Measurements from ENCODE around the gene CAMK4.

CAMK4 gene

GRCh38 chr5:111364992-111365391, 140.8 kb downstream of the CAMK4 start:
- Histone ChIP-seq H3K4me2 (ENCODE audit: low read length) (no peak overlapping the region), H3K27me3 (ENCODE audit: control insufficient read depth, insufficient read depth, low read length) (no peaks in the 10 kb centered on the region), H3K9ac (ENCODE audit: low read depth, low read length) (no peak overlapping the region), H3K36me3 (ENCODE audit: insufficient read depth, low read length) (no peaks in the 10 kb centered on the region), H3K9me3 (replicated peaks; ENCODE audit: low read length) (no peaks in the 10 kb centered on the region), H3K4me3 (ENCODE audit: low read length) (no peak overlapping the region), H3K4me1 (ENCODE audit: control insufficient read depth, insufficient read depth, low read length) (no peaks in the 10 kb centered on the region)

- Histone ChIP-seq H3K9ac (ENCODE audit: low read depth, low read length) (no peak overlapping the region), H3K4me1 (ENCODE audit: control insufficient read depth, insufficient read depth, low read length) (no peaks in the 10 kb centered on the region), H3K4me3 (ENCODE audit: low read length) (no peak overlapping the region), H3K9me3 (replicated peaks; ENCODE audit: low read length) (no peaks in the 10 kb centered on the region), H3K4me2 (ENCODE audit: low read length) (no peak overlapping the region), H3K36me3 (ENCODE audit: insufficient read depth, low read length) (no peaks in the 10 kb centered on the region), H3K27me3 (ENCODE audit: control insufficient read depth, insufficient read depth, low read length) (no peaks in the 10 kb centered on the region)
Observed at GRCh38 chr5:111366388-111366787, 142.2 kb downstream of the CAMK4 start.

- no peak overlapping the region for H3K4me3 ChIP-seq (ENCODE audit: low read length)
- no peak overlapping the region for H3K4me2 ChIP-seq (ENCODE audit: low read length)
- H3K9me3 ChIP-seq (replicated peaks; ENCODE audit: low read length): no peaks in the 10 kb centered on the region
- no peaks in the 10 kb centered on the region for H3K27me3 ChIP-seq (ENCODE audit: control insufficient read depth, insufficient read depth, low read length)
- H3K9ac ChIP-seq (ENCODE audit: low read depth, low read length): no peak overlapping the region
- no peaks in the 10 kb centered on the region for H3K36me3 ChIP-seq (ENCODE audit: insufficient read depth, low read length)
- no peaks in the 10 kb centered on the region for H3K4me1 ChIP-seq (ENCODE audit: control insufficient read depth, insufficient read depth, low read length)
Observed at GRCh38 chr5:111367115-111367514, 142.9 kb downstream of the CAMK4 start.

- no peaks in the 10 kb centered on the region for H3K9me3 ChIP-seq (replicated peaks; ENCODE audit: low read length)
- no peaks in the 10 kb centered on the region for H3K27me3 ChIP-seq (ENCODE audit: control insufficient read depth, insufficient read depth, low read length)
- H3K4me2 ChIP-seq (ENCODE audit: low read length): no peak overlapping the region
- no peaks in the 10 kb centered on the region for H3K36me3 ChIP-seq (ENCODE audit: insufficient read depth, low read length)
- no peaks in the 10 kb centered on the region for H3K4me1 ChIP-seq (ENCODE audit: control insufficient read depth, insufficient read depth, low read length)
- H3K9ac ChIP-seq (ENCODE audit: low read depth, low read length): no peak overlapping the region
- H3K4me3 ChIP-seq (ENCODE audit: low read length): no peak overlapping the region
Observed at GRCh38 chr5:111372799-111373198, 148.6 kb downstream of the CAMK4 start.

DNA sequence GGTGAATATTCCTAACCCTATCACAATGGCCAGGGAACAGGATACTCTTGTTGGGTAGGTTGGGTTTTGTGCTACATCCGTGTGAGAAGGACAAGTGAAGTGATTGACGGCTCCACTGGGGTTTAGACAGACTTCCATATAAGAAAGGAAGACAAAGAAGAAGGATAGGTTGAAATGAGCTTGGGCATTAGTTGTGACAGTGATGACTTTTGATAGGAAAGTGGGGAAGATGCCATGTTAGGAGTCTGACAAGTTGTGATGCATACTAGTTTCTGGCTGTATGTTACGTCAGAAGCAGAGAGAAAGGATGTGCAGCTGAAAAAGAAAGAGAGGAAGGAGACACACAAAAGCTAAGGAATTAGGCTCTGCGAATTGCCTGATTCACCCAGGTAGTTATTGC, 150.2 kb downstream of the CAMK4 start:
- Histone ChIP-seq H3K4me1 (ENCODE audit: control insufficient read depth, insufficient read depth, low read length) (no peaks in the 10 kb centered on the region), H3K4me3 (ENCODE audit: low read length) (no peak overlapping the region), H3K9ac (ENCODE audit: low read depth, low read length) (no peak overlapping the region), H3K36me3 (ENCODE audit: insufficient read depth, low read length) (no peaks in the 10 kb centered on the region), H3K27me3 (ENCODE audit: control insufficient read depth, insufficient read depth, low read length) (no peaks in the 10 kb centered on the region), H3K9me3 (replicated peaks; ENCODE audit: low read length) (no peaks in the 10 kb centered on the region), H3K4me2 (ENCODE audit: low read length) (no peak overlapping the region)

DNA sequence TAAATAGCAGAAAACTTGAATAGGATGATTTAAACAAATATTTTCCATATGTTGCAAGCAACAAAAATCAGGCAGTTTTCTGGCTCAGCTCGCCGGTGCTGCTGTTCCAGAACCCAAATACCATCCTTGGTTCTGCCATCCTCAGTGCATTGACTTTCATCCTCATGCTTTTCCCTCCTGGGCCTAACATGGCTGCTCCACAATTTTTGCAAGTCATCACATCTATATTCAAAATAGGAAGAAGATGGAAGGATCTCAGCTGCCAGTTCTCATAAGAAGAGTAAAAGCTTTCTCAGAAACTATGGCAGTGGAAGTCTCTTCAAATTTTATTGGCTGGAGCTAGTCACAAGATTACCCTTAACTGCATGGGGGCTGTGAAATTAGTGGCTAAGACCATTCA, 151.5 kb downstream of the CAMK4 start:
- H3K27me3 ChIP-seq (ENCODE audit: control insufficient read depth, insufficient read depth, low read length): no peaks in the 10 kb centered on the region
- no peaks in the 10 kb centered on the region for H3K4me1 ChIP-seq (ENCODE audit: control insufficient read depth, insufficient read depth, low read length)

DNA sequence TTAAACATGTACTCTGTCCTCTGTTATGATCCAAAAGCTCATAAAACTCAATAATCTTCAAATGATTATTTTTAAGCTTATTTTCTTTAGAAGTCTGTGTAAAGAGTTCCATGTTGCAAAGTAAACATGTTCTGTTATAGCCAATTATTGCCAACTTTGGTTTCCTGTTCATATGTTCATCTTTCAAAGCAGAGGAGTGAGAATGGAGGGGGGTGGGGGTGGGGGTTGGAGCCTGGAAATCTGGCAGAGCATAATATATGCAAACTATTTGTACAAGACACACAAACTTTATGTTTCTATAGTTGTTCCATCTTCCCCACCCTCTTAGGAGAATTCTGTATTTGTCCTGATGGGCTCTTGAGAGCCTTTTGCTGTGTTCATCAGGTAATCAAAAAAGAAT, 153.1 kb downstream of the CAMK4 start:
- no peak overlapping the region for H3K9ac ChIP-seq (ENCODE audit: low read depth, low read length)
- H3K36me3 ChIP-seq (ENCODE audit: insufficient read depth, low read length): no peaks in the 10 kb centered on the region
- H3K4me2 ChIP-seq (ENCODE audit: low read length): no peak overlapping the region
- no peaks in the 10 kb centered on the region for H3K9me3 ChIP-seq (replicated peaks; ENCODE audit: low read length)
- H3K27me3 ChIP-seq (ENCODE audit: control insufficient read depth, insufficient read depth, low read length): no peaks in the 10 kb centered on the region
- H3K4me3 ChIP-seq (ENCODE audit: low read length): no peak overlapping the region
- H3K4me1 ChIP-seq (ENCODE audit: control insufficient read depth, insufficient read depth, low read length): no peaks in the 10 kb centered on the region

More for the DNA sequence above, 151.5 kb downstream of the CAMK4 start:
- H3K9ac ChIP-seq (ENCODE audit: low read depth, low read length): no peak overlapping the region
- H3K4me2 ChIP-seq (ENCODE audit: low read length): no peak overlapping the region
- no peaks in the 10 kb centered on the region for H3K36me3 ChIP-seq (ENCODE audit: insufficient read depth, low read length)
- no peak overlapping the region for H3K4me3 ChIP-seq (ENCODE audit: low read length)
- no peaks in the 10 kb centered on the region for H3K9me3 ChIP-seq (replicated peaks; ENCODE audit: low read length)

- Histone ChIP-seq H3K36me3 (ENCODE audit: insufficient read depth, low read length) (no peaks in the 10 kb centered on the region), H3K4me3 (ENCODE audit: low read length) (no peak overlapping the region)
Observed at GRCh38 chr5:111379391-111379816, 155.2 kb downstream of the CAMK4 start.

DNA sequence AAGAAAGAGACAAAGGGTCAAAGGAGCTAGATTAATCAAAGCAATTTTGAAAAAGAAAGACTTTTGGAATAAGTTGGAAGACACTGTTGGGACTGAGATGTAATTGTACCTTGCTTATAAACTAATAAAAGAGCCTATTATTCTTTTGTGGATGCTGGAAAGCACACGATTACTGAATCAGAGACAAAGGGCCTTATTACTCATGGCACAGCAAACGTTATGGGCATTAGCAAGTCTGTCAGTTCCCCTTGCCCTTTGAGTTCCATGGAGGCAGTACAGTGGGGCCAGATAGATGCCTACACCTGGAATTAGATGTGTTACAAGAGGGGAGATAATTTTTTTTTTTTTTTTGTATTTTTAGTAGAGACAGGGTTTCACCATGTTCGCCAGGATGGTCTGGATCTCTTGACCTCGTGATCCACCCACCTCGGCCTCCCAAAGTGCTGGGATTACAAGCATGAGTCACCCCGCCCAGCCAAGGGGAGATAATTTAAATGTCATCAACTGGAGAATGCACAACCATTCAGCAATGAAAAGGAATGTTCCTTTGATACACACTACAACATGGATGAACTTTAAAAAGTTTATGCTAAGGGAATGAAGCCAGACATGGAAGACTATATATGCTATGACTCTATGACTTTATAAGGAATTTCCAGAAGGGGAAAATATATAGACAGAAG, 159.2 kb downstream of the CAMK4 start:
- Histone ChIP-seq H3K4me2 (ENCODE audit: low read length) (no peak overlapping the region), H3K9me3 (replicated peaks; ENCODE audit: low read length) (no peaks in the 10 kb centered on the region), H3K36me3 (ENCODE audit: insufficient read depth, low read length) (no peaks in the 10 kb centered on the region), H3K27me3 (ENCODE audit: control insufficient read depth, insufficient read depth, low read length) (no peaks in the 10 kb centered on the region), H3K9ac (ENCODE audit: low read depth, low read length) (no peak overlapping the region), H3K4me1 (ENCODE audit: control insufficient read depth, insufficient read depth, low read length) (no peaks in the 10 kb centered on the region), H3K4me3 (ENCODE audit: low read length) (no peak overlapping the region)

More at GRCh38 chr5:111379391-111379816, 155.2 kb downstream of the CAMK4 start:
- Histone ChIP-seq H3K4me2 (ENCODE audit: low read length) (no peak overlapping the region), H3K27me3 (ENCODE audit: control insufficient read depth, insufficient read depth, low read length) (no peaks in the 10 kb centered on the region), H3K9ac (ENCODE audit: low read depth, low read length) (no peak overlapping the region), H3K9me3 (replicated peaks; ENCODE audit: low read length) (no peaks in the 10 kb centered on the region), H3K4me1 (ENCODE audit: control insufficient read depth, insufficient read depth, low read length) (no peaks in the 10 kb centered on the region)

- Histone ChIP-seq H3K36me3 (ENCODE audit: insufficient read depth, low read length) (no peaks in the 10 kb centered on the region), H3K4me1 (ENCODE audit: control insufficient read depth, insufficient read depth, low read length) (peaks cover 2% of the 10 kb centered on the region), H3K9ac (ENCODE audit: low read depth, low read length) (no peak overlapping the region), H3K27me3 (ENCODE audit: control insufficient read depth, insufficient read depth, low read length) (no peaks in the 10 kb centered on the region), H3K4me3 (ENCODE audit: low read length) (no peak overlapping the region), H3K9me3 (replicated peaks; ENCODE audit: low read length) (no peaks in the 10 kb centered on the region), H3K4me2 (ENCODE audit: low read length) (no peak overlapping the region)
Observed at GRCh38 chr5:111384220-111384619, 160.0 kb downstream of the CAMK4 start.

GRCh38 chr5:111385051-111385450, 160.9 kb downstream of the CAMK4 start:
- H3K36me3 ChIP-seq (ENCODE audit: insufficient read depth, low read length): no peaks in the 10 kb centered on the region
- no peak overlapping the region for H3K4me3 ChIP-seq (ENCODE audit: low read length)
- no peak overlapping the region for H3K4me2 ChIP-seq (ENCODE audit: low read length)
- peaks cover 8% of the 10 kb centered on the region for H3K4me1 ChIP-seq (ENCODE audit: control insufficient read depth, insufficient read depth, low read length)
- no peak overlapping the region for H3K9ac ChIP-seq (ENCODE audit: low read depth, low read length)
- H3K9me3 ChIP-seq (replicated peaks; ENCODE audit: low read length): no peaks in the 10 kb centered on the region
- no peaks in the 10 kb centered on the region for H3K27me3 ChIP-seq (ENCODE audit: control insufficient read depth, insufficient read depth, low read length)
